ENCODE measurements around the gene ZNF550.

GRCh38 chr19:57570707-57571106, 11.0 kb upstream of the ZNF550 start:
- 0 out of 2 replicates have a peak, but pooled peaks have one; percentile 30 for TF ChIP-seq POLR2A (IDR thresholded peaks at IDR 0.05; ENCODE audit: low read depth, low read length)
- no peak for TF ChIP-seq POLR2AphosphoS5 (IDR thresholded peaks at IDR 0.05; ENCODE audit: low read depth, low read length)
- no peak for TF ChIP-seq TAF1 (IDR thresholded peaks at IDR 0.05; ENCODE audit: borderline replicate concordance, low read depth, low read length)
